GM23338 (cell line): ENCODE data around the gene STT3B. TPM values are rescaled to one million over a fixed set of nuclear protein-coding genes. Genes with fewer than 3 reads are reported as not detected.

Experiments
- ATAC-seq: fragments of 200-7000 bp; cut with Tn5 transposase; 3 replicates; pipeline ENCODE4 v1.9.1; 2020
- DNase-seq: peaks from one replicate; pipeline ENCODE4 v3.0.0-alpha.2; 2015; ENCODE audit warnings: low spot score
- H2AFZ ChIP-seq: fragments of 200-600 bp; sonication (generic); 2 replicates; pipeline ENCODE4 v1.8.0; 2016; ENCODE audit warnings: antibody characterized with exemption, mild to moderate bottlenecking, moderate library complexity
- H3F3A ChIP-seq: fragments of 200-600 bp; sonication (generic); replicated peaks from 2 replicates; pipeline ENCODE4 v1.8.0; 2017; ENCODE audit warnings: antibody characterized with exemption, mixed run types, low read depth
- H3K27ac ChIP-seq: fragments of 200-600 bp; sonication (generic); 2 replicates; pipeline ENCODE4 v1.6.1; 2016; ENCODE audit warnings: low read depth
- H3K27me3 ChIP-seq: fragments of 200-600 bp; sonication (generic); 2 replicates; pipeline ENCODE4 v1.8.0; 2016; ENCODE audit warnings: mild to moderate bottlenecking, mixed run types, moderate library complexity; ENCODE audit not compliant: insufficient read depth
- H3K36me3 ChIP-seq: fragments of 200-600 bp; sonication (generic); 2 replicates; pipeline ENCODE4 v1.8.0; 2016; ENCODE audit warnings: mild to moderate bottlenecking; ENCODE audit not compliant: insufficient read depth
- H3K4me1 ChIP-seq: fragments of 200-600 bp; sonication (generic); 2 replicates; pipeline ENCODE4 v1.8.0; 2016; ENCODE audit warnings: mild to moderate bottlenecking, moderate library complexity; ENCODE audit not compliant: insufficient read depth
- H3K4me2 ChIP-seq: fragments of 200-600 bp; sonication (generic); 2 replicates; pipeline ENCODE4 v1.7.1; 2017; ENCODE audit warnings: mixed run types
- H3K4me3 ChIP-seq: fragments of 200-600 bp; sonication (generic); 2 replicates; pipeline ENCODE4 v1.6.1; 2016; ENCODE audit warnings: mixed run types
- H3K79me2 ChIP-seq: fragments of 200-600 bp; sonication (generic); replicated peaks from 2 replicates; pipeline ENCODE4 v1.8.0; 2017; ENCODE audit warnings: mild to moderate bottlenecking; ENCODE audit not compliant: insufficient read depth
- H3K9me2 ChIP-seq: fragments of 200-600 bp; sonication (generic); 2 replicates; pipeline ENCODE4 v1.8.0; 2017; ENCODE audit not compliant: insufficient read depth
- H4K20me1 ChIP-seq: fragments of 200-600 bp; sonication (generic); replicated peaks from 2 replicates; pipeline ENCODE4 v1.8.0; 2017; ENCODE audit warnings: mild to moderate bottlenecking; ENCODE audit not compliant: insufficient read depth
- H3K27ac Mint-ChIP-seq: 2 replicates; pipeline ENCODE4 v1.8.0; 2020; ENCODE audit warnings: inconsistent platforms, mild to moderate bottlenecking, moderate library complexity, mixed read lengths
- H3K27me3 Mint-ChIP-seq: 3 replicates; pipeline ENCODE4 v1.8.0; 2022; ENCODE audit warnings: low read depth, mild to moderate bottlenecking, moderate library complexity, mixed read lengths, inconsistent platforms; ENCODE audit not compliant: insufficient read depth, poor library complexity
- H3K36me3 Mint-ChIP-seq: 3 replicates; pipeline ENCODE4 v1.8.0; 2021; ENCODE audit warnings: low read depth, mild to moderate bottlenecking, inconsistent platforms, moderate library complexity, mixed read lengths
- H3K4me1 Mint-ChIP-seq: 3 replicates; pipeline ENCODE4 v1.8.0; 2020; ENCODE audit warnings: mild to moderate bottlenecking, inconsistent platforms, mixed read lengths
- H3K4me3 Mint-ChIP-seq: 3 replicates; pipeline ENCODE4 v1.8.0; 2021; ENCODE audit warnings: moderate library complexity, mild to moderate bottlenecking, inconsistent platforms, mixed read lengths
- H3K9me3 Mint-ChIP-seq: 3 replicates; pipeline ENCODE4 v1.8.0; 2020; ENCODE audit warnings: moderate library complexity, mild to moderate bottlenecking, inconsistent platforms, mixed read lengths
- CREB1 ChIP-seq: fragments of 250-450 bp; sonication (Bioruptor Pico); IDR thresholded peaks from 2 replicates; pipeline ENCODE4 v1.5.0; 2020; ENCODE audit warnings: low read depth, mild to moderate bottlenecking, moderate library complexity
- CTCF ChIP-seq, 2 experiments: fragments of 200-600 bp in 1 of 2; sonication (generic) in 1 of 2; conservative IDR thresholded peaks; 2 replicates each; pipeline versions ENCODE4 v1.5.1 to v1.6.1; 2016 to 2017; ENCODE audit warnings: antibody characterized with exemption in 2 of 2, low read depth in 2 of 2, mild to moderate bottlenecking in 2 of 2, moderate library complexity in 1 of 2
- ETS1 ChIP-seq: IDR thresholded peaks from 2 replicates; pipeline ENCODE4 v1.6.1; 2016; ENCODE audit warnings: antibody characterized with exemption
- EZH2phosphoT487 ChIP-seq: fragments of 200-600 bp; sonication (generic); IDR thresholded peaks from one replicate; pipeline ENCODE4 v1.8.1; 2018; ENCODE audit warnings: antibody characterized with exemption; ENCODE audit not compliant: unreplicated experiment
- JUNB ChIP-seq: IDR thresholded peaks from one replicate; pipeline ENCODE4 v1.6.1; 2016; ENCODE audit warnings: antibody characterized with exemption; ENCODE audit not compliant: unreplicated experiment
- NANOG ChIP-seq: IDR thresholded peaks from 2 replicates; pipeline ENCODE4 v1.6.1; 2016; ENCODE audit warnings: antibody characterized with exemption, borderline replicate concordance
- POLR2AphosphoS5 ChIP-seq: IDR thresholded peaks from 2 replicates; pipeline ENCODE4 v1.6.1; 2016; ENCODE audit warnings: antibody characterized with exemption, low read depth
- REST ChIP-seq: IDR thresholded peaks from one replicate; pipeline ENCODE4 v1.6.1; 2018; ENCODE audit warnings: antibody characterized with exemption; ENCODE audit not compliant: unreplicated experiment
- STAT1 ChIP-seq: IDR thresholded peaks from one replicate; pipeline ENCODE4 v1.6.1; 2016; ENCODE audit warnings: antibody characterized with exemption; ENCODE audit not compliant: unreplicated experiment
- ZNF114 ChIP-seq: fragments of 250-450 bp; sonication (Bioruptor Pico); IDR thresholded peaks from 2 replicates; pipeline ENCODE4 v1.5.0; 2020; ENCODE audit warnings: mild to moderate bottlenecking, moderate library complexity
- ZNF331 ChIP-seq: fragments of 250-450 bp; sonication (Bioruptor Pico); IDR thresholded peaks from 2 replicates; pipeline ENCODE4 v1.5.0; 2020; ENCODE audit warnings: low read depth, mild to moderate bottlenecking, moderate library complexity
- ZNF462 ChIP-seq: fragments of 250-450 bp; sonication (Bioruptor Pico); IDR thresholded peaks from 2 replicates; pipeline ENCODE4 v1.5.0; 2020; ENCODE audit warnings: mild to moderate bottlenecking, moderate library complexity
- polyA plus RNA-seq: library from polyadenylated mRNA; unstranded; fragments of >200 nt; fragmentation: Nextera tagmentation; extraction: Ambion mirVana; gene quantifications from 2 replicates; pipeline ENCODE4 v1.2.1, GENCODE V29; 2016
- total RNA-seq: library from RNA; depleted of rRNA; stranded (reverse); fragments of >200 nt; shearing (Covaris generic); gene quantifications from 2 replicates; pipeline ENCODE4 v1.2.3, GENCODE V29; 2014

The STT3B gene
- total and polyA plus RNA-seq, 2 experiments from 2014 or later, result 44.1 to 167 TPM

GRCh38 chr3:31531992-31532586 lies 636 bp upstream of the STT3B start:
- no peaks in the 10 kb centered on the region for H3K9me2 ChIP-seq
- Mint-ChIP-seq H3K27ac (peak overlapping the region; percentile 99), H3K4me1 (peaks cover 23% of the 10 kb centered on the region), H3K4me3 (no peak overlapping the region; the same call in 2 of the 3 replicates), H3K36me3 (no peaks in the 10 kb centered on the region), H3K9me3 (no peaks in the 10 kb centered on the region; the same call in 2 of the 3 replicates), H3K27me3 (peaks cover 7% of the 10 kb centered on the region)
- peak; percentile 83 for ATAC-seq
- H2AFZ ChIP-seq, result peak overlapping the region; percentile 53
- H3K27me3 ChIP-seq, result no peaks in the 10 kb centered on the region
- peaks cover 29% of the 10 kb centered on the region for H4K20me1 ChIP-seq
- H3K79me2 ChIP-seq, result peaks cover 38% of the 10 kb centered on the region
- TF ChIP-seq STAT1 (no peak), ETS1 (no peak), POLR2AphosphoS5 (peak; percentile 93), CTCF (conservative IDR thresholded peaks at IDR 0.05; ENCODE audit: low read depth in 2 of 2) (no peak), JUNB (no peak), CREB1 (CRISPR knock-in tag) (peak; percentile 52; the same call in 1 of the 2 replicates), EZH2phosphoT487 (no peak), NANOG (no peak), ZNF462 (CRISPR knock-in tag) (no peak), ZNF331 (CRISPR knock-in tag) (no peak), ZNF114 (no peak), REST (no peak)
- H3K4me1 ChIP-seq, result peaks cover 31% of the 10 kb centered on the region
- H3K4me2 ChIP-seq, result peak overlapping the region; percentile 87
- H3K36me3 ChIP-seq, result no peaks in the 10 kb centered on the region
- H3K27ac ChIP-seq, result peak overlapping the region; percentile 99
- H3K4me3 ChIP-seq, result peak overlapping the region; percentile 81
- DNase-seq, result peak; percentile 99
- peaks cover 4% of the 10 kb centered on the region; the same call in 1 of the 2 replicates for H3F3A ChIP-seq
